DLD1 (cell line): ENCODE data around the gene SALL4.
"Not testable (repeated sequence)": the region's sequence is repeated elsewhere in the genome, so short reads cannot be mapped to it uniquely, and the experiment has no call there.

Source experiments
- in situ Hi-C: cut with HindIII; loops from 2 replicates; pipeline ENCODE4 v1.10.0; 2017; ENCODE audit warnings: low sequenced_read_pairs

The SALL4 gene

GRCh38 chr20:51803148-51803854, 980 bp upstream of the SALL4 start:
- in situ Hi-C loops: no loop called here

GRCh38 chr20:51801823-51802123, 548 bp downstream of the SALL4 start:
- in situ Hi-C loops: no loop called here

GRCh38 chr20:51801122-51801822, 1.0 kb downstream of the SALL4 start:
- in situ Hi-C loops: no loop called here

GRCh38 chr20:51800872-51801121, 1.5 kb downstream of the SALL4 start:
- in situ Hi-C loops: no loop called here

GRCh38 chr20:51800060-51800871, 2.1 kb downstream of the SALL4 start:
- in situ Hi-C loops: no loop called here

GRCh38 chr20:51799401-51799860, 2.9 kb downstream of the SALL4 start:
- in situ Hi-C loops: no loop called here

GRCh38 chr20:51797357-51798025, 4.8 kb downstream of the SALL4 start:
- in situ Hi-C loops: no loop called here

- in situ Hi-C loops: no loop called here
These were observed 6.0 kb downstream of the SALL4 start for GRCh38 chr20:51796340-51796739.

GRCh38 chr20:51792960-51793359, 9.4 kb downstream of the SALL4 start:
- in situ Hi-C loops: no loop called here

GRCh38 chr20:51791626-51792025, 10.7 kb downstream of the SALL4 start:
- in situ Hi-C loops: no loop called here

- in situ Hi-C loops: no loop called here
These were observed 12.1 kb downstream of the SALL4 start for GRCh38 chr20:51790256-51790655.

- in situ Hi-C loops: no loop called here
These were observed 12.9 kb downstream of the SALL4 start for GRCh38 chr20:51789434-51789833.

- in situ Hi-C loops: no loop called here
These were observed 13.5 kb downstream of the SALL4 start for GRCh38 chr20:51788822-51789221.

- in situ Hi-C loops: no loop called here
These were observed 18.0 kb downstream of the SALL4 start for GRCh38 chr20:51784299-51784698.

GRCh38 chr20:51778229-51778759, 24.0 kb downstream of the SALL4 start:
- in situ Hi-C loops: not testable (repeated sequence)

- in situ Hi-C loops: no loop called here
These were observed 27.1 kb downstream of the SALL4 start for GRCh38 chr20:51775241-51775640.

GRCh38 chr20:51772236-51772635, 30.1 kb downstream of the SALL4 start:
- in situ Hi-C loops: no loop called here

- in situ Hi-C loops: no loop called here
These were observed 32.2 kb downstream of the SALL4 start for GRCh38 chr20:51769976-51770615.

- in situ Hi-C loops: no loop called here
These were observed 33.4 kb downstream of the SALL4 start for GRCh38 chr20:51768759-51769517.
